NCI-H526 treated with DMSO at 0.1 percent for 48 hours (cell line): ENCODE results near the gene VPS37B.

Experiments used
- DNase-seq: peaks from one replicate; lab custom pipeline; 2025; lab: John Stamatoyannopoulos, UW

Gene VPS37B

GRCh38 chr12:122866379-122866778 is 29.5 kb downstream of the VPS37B start:
- no peak for DNase-seq

- DNase-seq, result peak; percentile 10
Measured at GRCh38 chr12:122865268-122866231, 30.4 kb downstream of the VPS37B start.

- no peak for DNase-seq
Measured at GRCh38 chr12:122864894-122865253, 31.1 kb downstream of the VPS37B start.

- peak; percentile 64 for DNase-seq
Measured at GRCh38 chr12:122862872-122863701, 32.8 kb downstream of the VPS37B start.

GRCh38 chr12:122862110-122862634 is 33.8 kb downstream of the VPS37B start:
- no peak for DNase-seq

GRCh38 chr12:122861587-122861970 is 34.3 kb downstream of the VPS37B start:
- DNase-seq, result no peak

GRCh38 chr12:122860854-122861586 is 34.9 kb downstream of the VPS37B start:
- no peak for DNase-seq

GRCh38 chr12:122860040-122860853 is 35.7 kb downstream of the VPS37B start:
- DNase-seq, result peak; percentile 27

- no peak for DNase-seq
Measured at GRCh38 chr12:122859303-122860039, 36.5 kb downstream of the VPS37B start.

- no peak for DNase-seq
Measured at GRCh38 chr12:122858591-122859302, 37.2 kb downstream of the VPS37B start.

GRCh38 chr12:122858171-122858570 is 37.8 kb downstream of the VPS37B start:
- no peak for DNase-seq

GRCh38 chr12:122856999-122857671 is 38.8 kb downstream of the VPS37B start:
- no peak for DNase-seq

GRCh38 chr12:122855928-122856831 is 39.7 kb downstream of the VPS37B start:
- no peak for DNase-seq

GRCh38 chr12:122855071-122855829 is 40.7 kb downstream of the VPS37B start:
- no peak for DNase-seq

GRCh38 chr12:122854554-122854953 is 41.4 kb downstream of the VPS37B start:
- DNase-seq, result no peak

- no peak for DNase-seq
Measured at GRCh38 chr12:122853582-122854245, 42.2 kb downstream of the VPS37B start.
